H1 (cell line): ENCODE data around the gene BATF3. TPM values are rescaled to one million over a fixed set of nuclear protein-coding genes. Genes with fewer than 3 reads are reported as not detected.

Experiments used
- ATF3 ChIP-seq: IDR thresholded peaks from 2 replicates; pipeline ENCODE4 v1.6.1; 2011; ENCODE audit warnings: low read depth, mild to moderate bottlenecking, low read length; ENCODE audit not compliant: insufficient read depth
- CEBPB ChIP-seq: IDR thresholded peaks from 2 replicates; pipeline ENCODE4 v1.6.1; 2012; ENCODE audit warnings: low read depth, low read length
- GABPA ChIP-seq: IDR thresholded peaks from 2 replicates; pipeline ENCODE4 v1.6.1; 2011; ENCODE audit warnings: mild to moderate bottlenecking, low read length, moderate library complexity, borderline replicate concordance; ENCODE audit not compliant: insufficient read depth
- NANOG ChIP-seq: IDR thresholded peaks from 2 replicates; pipeline ENCODE4 v1.6.1; 2011; ENCODE audit warnings: low read length, low read depth, mild to moderate bottlenecking, inconsistent platforms; ENCODE audit not compliant: insufficient read depth, poor library complexity, severe bottlenecking
- SUZ12 ChIP-seq: fragments of 200-600 bp; sonication (generic); IDR thresholded peaks from 2 replicates; pipeline ENCODE4 v1.6.1; 2012; ENCODE audit warnings: mild to moderate bottlenecking, inconsistent platforms, low read length, moderate library complexity, mixed read lengths
- TAF7 ChIP-seq: optimal IDR thresholded peaks from 2 replicates; pipeline ENCODE3; 2011; ENCODE audit warnings: low read depth, mild to moderate bottlenecking, inconsistent platforms, low read length, moderate library complexity, borderline replicate concordance
- polyA plus RNA-seq, 7 experiments: library from polyadenylated mRNA; depleted of rRNA in 3 of 7; stranded (reverse) in 5 of 7; unstranded in 2 of 7; fragments of >200 nt in 5 of 7; fragments of 200-250 nt in 2 of 7; gene quantifications; 1 replicate in 5 of 7; 2 replicates in 1 of 7; 4 replicates in 1 of 7; pipeline versions ENCODE4 v1.2.1 to v1.2.3, GENCODE V29; 2011 to 2013; ENCODE audit warnings: missing spikeins in 2 of 7, mixed read lengths in 2 of 7
- total RNA-seq: library from RNA; stranded (reverse); fragmentation: NEBNext Ultra II Directional; extraction: Animal tissue kit (Norgen Biotek cat#: 25700); gene quantifications from 2 replicates; pipeline ENCODE4 v1.2.1, GENCODE V29; 2021
- TF ChIP-seq, protein P1 (sequence below): fragments of 300-600 bp; sonication (generic); IDR thresholded peaks from 2 replicates; pipeline ENCODE4 v1.7.1; 2012; ENCODE audit warnings: low read length, moderate library complexity, mild to moderate bottlenecking, inconsistent platforms; ENCODE audit not compliant: insufficient replicate concordance

The BATF3 gene
- total and polyA plus RNA-seq, 2 of the 8 experiments (the other 6 are each of a cell fraction or from before 2014, with no cell fraction given) = 6.3 TPM

GRCh38 chr1:212745303-212745702 lies 45.7 kb upstream of the BATF3 start (continued):
- TF ChIP-seq, protein P1, sequence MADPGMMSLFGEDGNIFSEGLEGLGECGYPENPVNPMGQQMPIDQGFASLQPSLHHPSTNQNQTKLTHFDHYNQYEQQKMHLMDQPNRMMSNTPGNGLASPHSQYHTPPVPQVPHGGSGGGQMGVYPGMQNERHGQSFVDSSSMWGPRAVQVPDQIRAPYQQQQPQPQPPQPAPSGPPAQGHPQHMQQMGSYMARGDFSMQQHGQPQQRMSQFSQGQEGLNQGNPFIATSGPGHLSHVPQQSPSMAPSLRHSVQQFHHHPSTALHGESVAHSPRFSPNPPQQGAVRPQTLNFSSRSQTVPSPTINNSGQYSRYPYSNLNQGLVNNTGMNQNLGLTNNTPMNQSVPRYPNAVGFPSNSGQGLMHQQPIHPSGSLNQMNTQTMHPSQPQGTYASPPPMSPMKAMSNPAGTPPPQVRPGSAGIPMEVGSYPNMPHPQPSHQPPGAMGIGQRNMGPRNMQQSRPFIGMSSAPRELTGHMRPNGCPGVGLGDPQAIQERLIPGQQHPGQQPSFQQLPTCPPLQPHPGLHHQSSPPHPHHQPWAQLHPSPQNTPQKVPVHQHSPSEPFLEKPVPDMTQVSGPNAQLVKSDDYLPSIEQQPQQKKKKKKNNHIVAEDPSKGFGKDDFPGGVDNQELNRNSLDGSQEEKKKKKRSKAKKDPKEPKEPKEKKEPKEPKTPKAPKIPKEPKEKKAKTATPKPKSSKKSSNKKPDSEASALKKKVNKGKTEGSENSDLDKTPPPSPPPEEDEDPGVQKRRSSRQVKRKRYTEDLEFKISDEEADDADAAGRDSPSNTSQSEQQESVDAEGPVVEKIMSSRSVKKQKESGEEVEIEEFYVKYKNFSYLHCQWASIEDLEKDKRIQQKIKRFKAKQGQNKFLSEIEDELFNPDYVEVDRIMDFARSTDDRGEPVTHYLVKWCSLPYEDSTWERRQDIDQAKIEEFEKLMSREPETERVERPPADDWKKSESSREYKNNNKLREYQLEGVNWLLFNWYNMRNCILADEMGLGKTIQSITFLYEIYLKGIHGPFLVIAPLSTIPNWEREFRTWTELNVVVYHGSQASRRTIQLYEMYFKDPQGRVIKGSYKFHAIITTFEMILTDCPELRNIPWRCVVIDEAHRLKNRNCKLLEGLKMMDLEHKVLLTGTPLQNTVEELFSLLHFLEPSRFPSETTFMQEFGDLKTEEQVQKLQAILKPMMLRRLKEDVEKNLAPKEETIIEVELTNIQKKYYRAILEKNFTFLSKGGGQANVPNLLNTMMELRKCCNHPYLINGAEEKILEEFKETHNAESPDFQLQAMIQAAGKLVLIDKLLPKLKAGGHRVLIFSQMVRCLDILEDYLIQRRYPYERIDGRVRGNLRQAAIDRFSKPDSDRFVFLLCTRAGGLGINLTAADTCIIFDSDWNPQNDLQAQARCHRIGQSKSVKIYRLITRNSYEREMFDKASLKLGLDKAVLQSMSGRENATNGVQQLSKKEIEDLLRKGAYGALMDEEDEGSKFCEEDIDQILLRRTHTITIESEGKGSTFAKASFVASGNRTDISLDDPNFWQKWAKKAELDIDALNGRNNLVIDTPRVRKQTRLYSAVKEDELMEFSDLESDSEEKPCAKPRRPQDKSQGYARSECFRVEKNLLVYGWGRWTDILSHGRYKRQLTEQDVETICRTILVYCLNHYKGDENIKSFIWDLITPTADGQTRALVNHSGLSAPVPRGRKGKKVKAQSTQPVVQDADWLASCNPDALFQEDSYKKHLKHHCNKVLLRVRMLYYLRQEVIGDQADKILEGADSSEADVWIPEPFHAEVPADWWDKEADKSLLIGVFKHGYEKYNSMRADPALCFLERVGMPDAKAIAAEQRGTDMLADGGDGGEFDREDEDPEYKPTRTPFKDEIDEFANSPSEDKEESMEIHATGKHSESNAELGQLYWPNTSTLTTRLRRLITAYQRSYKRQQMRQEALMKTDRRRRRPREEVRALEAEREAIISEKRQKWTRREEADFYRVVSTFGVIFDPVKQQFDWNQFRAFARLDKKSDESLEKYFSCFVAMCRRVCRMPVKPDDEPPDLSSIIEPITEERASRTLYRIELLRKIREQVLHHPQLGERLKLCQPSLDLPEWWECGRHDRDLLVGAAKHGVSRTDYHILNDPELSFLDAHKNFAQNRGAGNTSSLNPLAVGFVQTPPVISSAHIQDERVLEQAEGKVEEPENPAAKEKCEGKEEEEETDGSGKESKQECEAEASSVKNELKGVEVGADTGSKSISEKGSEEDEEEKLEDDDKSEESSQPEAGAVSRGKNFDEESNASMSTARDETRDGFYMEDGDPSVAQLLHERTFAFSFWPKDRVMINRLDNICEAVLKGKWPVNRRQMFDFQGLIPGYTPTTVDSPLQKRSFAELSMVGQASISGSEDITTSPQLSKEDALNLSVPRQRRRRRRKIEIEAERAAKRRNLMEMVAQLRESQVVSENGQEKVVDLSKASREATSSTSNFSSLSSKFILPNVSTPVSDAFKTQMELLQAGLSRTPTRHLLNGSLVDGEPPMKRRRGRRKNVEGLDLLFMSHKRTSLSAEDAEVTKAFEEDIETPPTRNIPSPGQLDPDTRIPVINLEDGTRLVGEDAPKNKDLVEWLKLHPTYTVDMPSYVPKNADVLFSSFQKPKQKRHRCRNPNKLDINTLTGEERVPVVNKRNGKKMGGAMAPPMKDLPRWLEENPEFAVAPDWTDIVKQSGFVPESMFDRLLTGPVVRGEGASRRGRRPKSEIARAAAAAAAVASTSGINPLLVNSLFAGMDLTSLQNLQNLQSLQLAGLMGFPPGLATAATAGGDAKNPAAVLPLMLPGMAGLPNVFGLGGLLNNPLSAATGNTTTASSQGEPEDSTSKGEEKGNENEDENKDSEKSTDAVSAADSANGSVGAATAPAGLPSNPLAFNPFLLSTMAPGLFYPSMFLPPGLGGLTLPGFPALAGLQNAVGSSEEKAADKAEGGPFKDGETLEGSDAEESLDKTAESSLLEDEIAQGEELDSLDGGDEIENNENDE = no peak
- no peak for TF ChIP-seq SUZ12
- no peak for TF ChIP-seq NANOG
- no peak for TF ChIP-seq TAF7
- TF ChIP-seq CEBPB = no peak
- TF ChIP-seq ATF3 = no peak
- no peak for TF ChIP-seq GABPA
